HEK293 (cell line): ENCODE measurements around the gene CLASP2.
A peak's percentile ranks its signal among the peaks of the same experiment; 100 is the strongest.

Source experiments
- CTCF ChIA-PET: fragments of 350-600 bp; formaldehyde crosslinking; extraction: SDS; loops from one replicate; lab custom pipeline; 2021; ENCODE audit warnings: antibody characterized with exemption; lab: Yijun Ruan, JAX
- POLR2A ChIA-PET: fragments of 300-600 bp; formaldehyde crosslinking; extraction: SDS; loops from one replicate; lab custom pipeline; 2020; ENCODE audit warnings: antibody characterized with exemption, inconsistent platforms; lab: Yijun Ruan, JAX
- H3K27ac ChIP-seq: fragments of 200-500 bp; sonication (Bioruptor generic); 2 replicates; pipeline ENCODE4 v1.5.1; 2014; ENCODE audit warnings: low read depth, low read length, control low read depth, inconsistent platforms; ENCODE audit errors: extremely low read depth
- H3K36me3 ChIP-seq, 2 experiments: fragments of 200-500 bp in 1 of 2; sonication (Bioruptor generic) in 1 of 2; 1 replicate in 1 of 2; 2 replicates in 1 of 2; pipeline ENCODE4 v1.5.1; 2014 to 2017; ENCODE audit warnings: inconsistent platforms in 2 of 2, low read length in 2 of 2; ENCODE audit not compliant: control insufficient read depth in 2 of 2, insufficient read depth in 1 of 2
- H3K4me1 ChIP-seq: fragments of 200-500 bp; sonication (Bioruptor generic); 2 replicates; pipeline ENCODE4 v1.5.1; 2014; ENCODE audit warnings: mild to moderate bottlenecking, low read length, inconsistent platforms; ENCODE audit not compliant: control insufficient read depth, insufficient read depth
- H3K4me3 ChIP-seq: 2 replicates; pipeline ENCODE4 v1.5.1; 2011; ENCODE audit warnings: low read depth, mild to moderate bottlenecking, control low read depth, low read length, moderate library complexity
- H3K9me3 ChIP-seq: fragments of 200-500 bp; sonication (Bioruptor generic); 2 replicates; pipeline ENCODE4 v1.5.1; 2014; ENCODE audit warnings: low read depth, low read length, inconsistent platforms; ENCODE audit not compliant: control insufficient read depth, insufficient read depth
- BCL11A ChIP-seq: fragments of 450-650 bp; formaldehyde crosslinking; IDR thresholded peaks from 2 replicates; pipeline ENCODE4 v1.5.1; 2016; ENCODE audit warnings: low read depth, missing biosample characterization, missing genetic modification characterization
- GFI1B ChIP-seq: fragments of 450-650 bp; formaldehyde crosslinking; IDR thresholded peaks from 2 replicates; pipeline ENCODE4 v1.5.1; 2016; ENCODE audit warnings: missing biosample characterization, missing genetic modification characterization
- HOXC10 ChIP-seq: sonication (generic); formaldehyde crosslinking; IDR thresholded peaks from 2 replicates; pipeline ENCODE4 v1.8.1; 2023; ENCODE audit warnings: mild to moderate bottlenecking, missing genetic modification reagents
- MEIS1 ChIP-seq: sonication (generic); formaldehyde crosslinking; IDR thresholded peaks from 2 replicates; pipeline ENCODE4 v1.8.1; 2022; ENCODE audit warnings: missing genetic modification reagents, mild to moderate bottlenecking, borderline replicate concordance
- REPIN1 ChIP-seq: fragments of 450-650 bp; formaldehyde crosslinking; IDR thresholded peaks from 2 replicates; pipeline ENCODE4 v1.5.1; 2017; ENCODE audit warnings: missing biosample characterization, missing genetic modification characterization, low read depth
- SCRT1 ChIP-seq: fragments of 450-650 bp; formaldehyde crosslinking; IDR thresholded peaks from 2 replicates; pipeline ENCODE4 v1.5.1; 2016; ENCODE audit warnings: missing biosample characterization, missing genetic modification characterization, borderline replicate concordance
- SP2 ChIP-seq: fragments of 450-650 bp; formaldehyde crosslinking; IDR thresholded peaks from 2 replicates; pipeline ENCODE4 v1.5.1; 2016; ENCODE audit warnings: missing biosample characterization, missing genetic modification characterization
- ZFHX2 ChIP-seq: fragments of 450-650 bp; formaldehyde crosslinking; conservative IDR thresholded peaks from 2 replicates; pipeline ENCODE4 v1.5.1; 2016; ENCODE audit warnings: missing biosample characterization, missing genetic modification characterization
- ZFP69B ChIP-seq: fragments of 450-650 bp; formaldehyde crosslinking; IDR thresholded peaks from 2 replicates; pipeline ENCODE4 v1.5.1; 2016; ENCODE audit warnings: missing biosample characterization, missing genetic modification characterization
- ZNF138 ChIP-seq: fragments of 450-650 bp; formaldehyde crosslinking; IDR thresholded peaks from 2 replicates; pipeline ENCODE4 v1.5.1; 2016; ENCODE audit warnings: missing biosample characterization, missing genetic modification characterization, borderline replicate concordance
- ZNF16 ChIP-seq: fragments of 450-650 bp; formaldehyde crosslinking; IDR thresholded peaks from 2 replicates; pipeline ENCODE4 v1.5.1; 2016; ENCODE audit warnings: low read depth, missing biosample characterization, missing genetic modification characterization
- ZNF354C ChIP-seq: fragments of 450-650 bp; formaldehyde crosslinking; IDR thresholded peaks from 2 replicates; pipeline ENCODE4 v1.5.1; 2016; ENCODE audit warnings: missing biosample characterization, missing genetic modification characterization, low read depth, borderline replicate concordance
- ZNF366 ChIP-seq: fragments of 450-650 bp; formaldehyde crosslinking; conservative IDR thresholded peaks from 2 replicates; pipeline ENCODE4 v1.5.1; 2016; ENCODE audit warnings: missing biosample characterization, missing genetic modification characterization
- ZNF510 ChIP-seq: fragments of 450-650 bp; formaldehyde crosslinking; IDR thresholded peaks from 2 replicates; pipeline ENCODE4 v1.5.1; 2018; ENCODE audit warnings: mild to moderate bottlenecking, missing genetic modification characterization, missing biosample characterization; ENCODE audit not compliant: insufficient replicate concordance
- ZNF548 ChIP-seq: fragments of 450-650 bp; formaldehyde crosslinking; IDR thresholded peaks from 2 replicates; pipeline ENCODE4 v1.5.1; 2016; ENCODE audit warnings: missing biosample characterization, missing genetic modification characterization
- ZNF555 ChIP-seq: fragments of 450-650 bp; formaldehyde crosslinking; conservative IDR thresholded peaks from 2 replicates; pipeline ENCODE4 v1.5.1; 2017; ENCODE audit warnings: missing biosample characterization, mild to moderate bottlenecking, missing genetic modification characterization, inconsistent platforms
- ZNF571 ChIP-seq: fragments of 450-650 bp; formaldehyde crosslinking; IDR thresholded peaks from 2 replicates; pipeline ENCODE4 v1.5.0; 2017; ENCODE audit warnings: missing biosample characterization, missing genetic modification characterization
- ZNF585B ChIP-seq: fragments of 450-650 bp; formaldehyde crosslinking; IDR thresholded peaks from 2 replicates; pipeline ENCODE4 v1.5.1; 2016; ENCODE audit warnings: missing biosample characterization, missing genetic modification characterization
- ZNF654 ChIP-seq: fragments of 450-650 bp; formaldehyde crosslinking; IDR thresholded peaks from 2 replicates; pipeline ENCODE4 v1.5.1; 2016; ENCODE audit warnings: low read depth, missing biosample characterization, missing genetic modification characterization
- ZNF792 ChIP-seq: fragments of 450-650 bp; formaldehyde crosslinking; IDR thresholded peaks from 2 replicates; pipeline ENCODE4 v1.5.1; 2016; ENCODE audit warnings: missing biosample characterization, missing genetic modification characterization
- ZNF830 ChIP-seq: fragments of 450-650 bp; IDR thresholded peaks from 2 replicates; pipeline ENCODE4 v1.5.0; 2018; ENCODE audit warnings: missing biosample characterization, missing genetic modification characterization, low read depth, mild to moderate bottlenecking, moderate library complexity
- TF ChIP-seq, protein P1 (sequence below): fragments of 450-650 bp; formaldehyde crosslinking; IDR thresholded peaks from 2 replicates; pipeline ENCODE4 v1.5.1; 2016; ENCODE audit warnings: missing biosample characterization, missing genetic modification characterization
- TF ChIP-seq, protein P2 (sequence below): fragments of 450-650 bp; formaldehyde crosslinking; IDR thresholded peaks from 2 replicates; pipeline ENCODE4 v1.5.1; 2017; ENCODE audit warnings: missing biosample characterization, mild to moderate bottlenecking, missing genetic modification characterization, moderate library complexity
- TF ChIP-seq, protein P3 (sequence below): fragments of 450-650 bp; formaldehyde crosslinking; IDR thresholded peaks from 2 replicates; pipeline ENCODE4 v1.5.1; 2016; ENCODE audit warnings: missing biosample characterization, missing genetic modification characterization
- TF ChIP-seq, protein P4 (sequence below): fragments of 450-650 bp; formaldehyde crosslinking; IDR thresholded peaks from 2 replicates; pipeline ENCODE4 v1.5.1; 2017; ENCODE audit warnings: missing biosample characterization, missing genetic modification characterization
- TF ChIP-seq, protein P5 (sequence below): fragments of 450-650 bp; formaldehyde crosslinking; IDR thresholded peaks from 2 replicates; pipeline ENCODE4 v1.5.1; 2016; ENCODE audit warnings: missing biosample characterization, missing genetic modification characterization

CLASP2 gene

DNA sequence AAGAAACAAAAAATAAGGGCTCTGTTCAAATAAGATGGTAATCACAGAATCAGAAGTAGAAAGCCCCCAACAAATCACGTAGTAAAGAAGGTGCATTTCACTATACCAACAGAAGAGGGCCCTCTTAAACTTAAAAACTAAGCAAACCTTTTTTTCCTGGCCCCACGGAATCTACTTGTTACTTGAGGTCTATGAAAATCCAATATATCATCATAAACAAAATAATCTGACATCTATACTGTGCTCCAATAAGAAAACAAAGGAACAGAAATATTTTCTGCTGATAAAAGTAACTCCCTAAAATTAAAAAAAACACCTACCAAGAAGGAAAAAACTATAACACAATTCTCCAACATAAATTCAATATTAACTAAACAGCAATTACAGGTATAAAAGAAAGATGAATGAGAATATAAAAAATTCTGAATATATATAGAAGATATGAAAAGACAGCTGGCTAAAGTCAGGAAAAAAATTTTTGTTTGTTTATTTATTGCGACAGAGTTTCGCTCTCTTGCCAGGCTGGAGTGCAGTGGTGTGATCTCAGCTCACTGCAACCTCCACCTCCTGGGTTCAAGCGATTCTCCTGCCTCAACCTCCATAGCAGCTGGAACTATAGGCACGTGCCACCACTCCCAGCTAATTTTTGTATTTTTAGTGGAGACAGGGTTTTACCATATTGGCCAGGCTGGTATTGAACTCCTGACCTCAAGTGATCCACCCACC is 81.8 kb downstream of the CLASP2 start (continued):
- TF ChIP-seq, protein P1, sequence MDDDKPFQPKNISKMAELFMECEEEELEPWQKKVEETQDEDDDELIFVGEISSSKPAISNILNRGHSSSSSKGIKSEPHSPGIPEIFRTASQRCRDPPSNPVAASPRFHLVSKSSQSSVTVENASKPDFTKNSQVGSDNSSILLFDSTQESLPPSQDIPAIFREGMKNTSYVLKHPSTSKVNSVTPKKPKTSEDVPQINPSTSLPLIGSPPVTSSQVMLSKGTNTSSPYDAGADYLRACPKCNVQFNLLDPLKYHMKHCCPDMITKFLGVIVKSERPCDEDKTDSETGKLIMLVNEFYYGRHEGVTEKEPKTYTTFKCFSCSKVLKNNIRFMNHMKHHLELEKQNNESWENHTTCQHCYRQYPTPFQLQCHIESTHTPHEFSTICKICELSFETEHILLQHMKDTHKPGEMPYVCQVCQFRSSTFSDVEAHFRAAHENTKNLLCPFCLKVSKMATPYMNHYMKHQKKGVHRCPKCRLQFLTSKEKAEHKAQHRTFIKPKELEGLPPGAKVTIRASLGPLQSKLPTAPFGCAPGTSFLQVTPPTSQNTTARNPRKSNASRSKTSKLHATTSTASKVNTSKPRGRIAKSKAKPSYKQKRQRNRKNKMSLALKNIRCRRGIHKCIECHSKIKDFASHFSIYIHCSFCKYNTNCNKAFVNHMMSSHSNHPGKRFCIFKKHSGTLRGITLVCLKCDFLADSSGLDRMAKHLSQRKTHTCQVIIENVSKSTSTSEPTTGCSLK (tag by site-specific recombination), result no peak
- no peak for TF ChIP-seq ZNF830 (tag by site-specific recombination)
- TF ChIP-seq ZNF16 (tag by site-specific recombination), result no peak
- TF ChIP-seq, protein P2, sequence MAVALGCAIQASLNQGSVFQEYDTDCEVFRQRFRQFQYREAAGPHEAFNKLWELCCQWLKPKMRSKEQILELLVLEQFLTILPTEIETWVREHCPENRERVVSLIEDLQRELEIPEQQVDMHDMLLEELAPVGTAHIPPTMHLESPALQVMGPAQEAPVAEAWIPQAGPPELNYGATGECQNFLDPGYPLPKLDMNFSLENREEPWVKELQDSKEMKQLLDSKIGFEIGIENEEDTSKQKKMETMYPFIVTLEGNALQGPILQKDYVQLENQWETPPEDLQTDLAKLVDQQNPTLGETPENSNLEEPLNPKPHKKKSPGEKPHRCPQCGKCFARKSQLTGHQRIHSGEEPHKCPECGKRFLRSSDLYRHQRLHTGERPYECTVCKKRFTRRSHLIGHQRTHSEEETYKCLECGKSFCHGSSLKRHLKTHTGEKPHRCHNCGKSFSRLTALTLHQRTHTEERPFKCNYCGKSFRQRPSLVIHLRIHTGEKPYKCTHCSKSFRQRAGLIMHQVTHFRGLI (tag by site-specific recombination), result no peak
- TF ChIP-seq, protein P3, sequence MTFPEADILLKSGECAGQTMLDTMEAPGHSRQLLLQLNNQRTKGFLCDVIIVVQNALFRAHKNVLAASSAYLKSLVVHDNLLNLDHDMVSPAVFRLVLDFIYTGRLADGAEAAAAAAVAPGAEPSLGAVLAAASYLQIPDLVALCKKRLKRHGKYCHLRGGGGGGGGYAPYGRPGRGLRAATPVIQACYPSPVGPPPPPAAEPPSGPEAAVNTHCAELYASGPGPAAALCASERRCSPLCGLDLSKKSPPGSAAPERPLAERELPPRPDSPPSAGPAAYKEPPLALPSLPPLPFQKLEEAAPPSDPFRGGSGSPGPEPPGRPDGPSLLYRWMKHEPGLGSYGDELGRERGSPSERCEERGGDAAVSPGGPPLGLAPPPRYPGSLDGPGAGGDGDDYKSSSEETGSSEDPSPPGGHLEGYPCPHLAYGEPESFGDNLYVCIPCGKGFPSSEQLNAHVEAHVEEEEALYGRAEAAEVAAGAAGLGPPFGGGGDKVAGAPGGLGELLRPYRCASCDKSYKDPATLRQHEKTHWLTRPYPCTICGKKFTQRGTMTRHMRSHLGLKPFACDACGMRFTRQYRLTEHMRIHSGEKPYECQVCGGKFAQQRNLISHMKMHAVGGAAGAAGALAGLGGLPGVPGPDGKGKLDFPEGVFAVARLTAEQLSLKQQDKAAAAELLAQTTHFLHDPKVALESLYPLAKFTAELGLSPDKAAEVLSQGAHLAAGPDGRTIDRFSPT, result no peak
- TF ChIP-seq SP2 (tag by site-specific recombination), result no peak
- no peak for TF ChIP-seq ZNF585B
- peak; percentile 28; the same call in 1 of the 2 replicates for TF ChIP-seq ZNF366 (tag by site-specific recombination)
- peak; percentile 71 for TF ChIP-seq ZNF654 (tag by site-specific recombination)
- no peak for TF ChIP-seq ZNF510 (tag by site-specific recombination)
- TF ChIP-seq BCL11A (tag by site-specific recombination), result no peak
- no peak for TF ChIP-seq ZNF792
- TF ChIP-seq ZFP69B, result 0 out of 2 replicates have a peak, but pooled peaks have one; percentile 26
- TF ChIP-seq SCRT1 (tag by site-specific recombination), result peak; percentile 46; the same call in 1 of the 2 replicates
- TF ChIP-seq, protein P4, sequence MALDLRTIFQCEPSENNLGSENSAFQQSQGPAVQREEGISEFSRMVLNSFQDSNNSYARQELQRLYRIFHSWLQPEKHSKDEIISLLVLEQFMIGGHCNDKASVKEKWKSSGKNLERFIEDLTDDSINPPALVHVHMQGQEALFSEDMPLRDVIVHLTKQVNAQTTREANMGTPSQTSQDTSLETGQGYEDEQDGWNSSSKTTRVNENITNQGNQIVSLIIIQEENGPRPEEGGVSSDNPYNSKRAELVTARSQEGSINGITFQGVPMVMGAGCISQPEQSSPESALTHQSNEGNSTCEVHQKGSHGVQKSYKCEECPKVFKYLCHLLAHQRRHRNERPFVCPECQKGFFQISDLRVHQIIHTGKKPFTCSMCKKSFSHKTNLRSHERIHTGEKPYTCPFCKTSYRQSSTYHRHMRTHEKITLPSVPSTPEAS, result no peak
- no peak for TF ChIP-seq ZNF138 (tag by site-specific recombination)
- TF ChIP-seq ZNF555, result no peak
- TF ChIP-seq ZNF571 (tag by site-specific recombination), result no peak
- no peak for TF ChIP-seq REPIN1
- TF ChIP-seq ZNF354C (tag by site-specific recombination), result no peak

DNA sequence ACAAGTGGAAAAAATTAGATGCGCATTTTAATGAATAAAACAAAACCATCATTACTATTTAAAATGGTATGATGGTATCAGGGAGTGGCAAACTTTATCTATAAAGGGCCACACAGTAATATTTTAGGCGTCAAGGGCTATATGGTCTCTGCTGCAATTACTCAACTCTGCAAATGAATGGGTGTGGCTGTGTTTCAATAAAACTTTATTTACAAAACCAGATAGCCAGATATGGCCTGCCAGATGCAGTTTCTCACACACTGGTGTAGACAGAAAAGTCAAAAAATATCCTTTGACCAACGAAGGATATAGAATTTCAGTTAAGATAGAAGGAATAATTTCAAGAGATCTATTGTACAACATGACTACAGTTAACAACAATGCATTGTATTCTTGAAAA is 83.8 kb downstream of the CLASP2 start:
- CTCF ChIA-PET, result interaction anchor here (1.7 kb wide), 2 partner anchors 142 to 152 kb away, joined by 7 to 10 read pairs; no protein-coding TSS in a partner anchor
- H3K36me3 ChIP-seq, result peaks cover 5% of the 10 kb centered on the region in 2 experiments; a peak in 2 of 3 replicates
- POLR2A ChIA-PET, result no interaction called here
- no peak overlapping the region for H3K27ac ChIP-seq
- H3K4me1 ChIP-seq, result no peaks in the 10 kb centered on the region
- no peak overlapping the region for H3K4me3 ChIP-seq
- H3K9me3 ChIP-seq, result no peaks in the 10 kb centered on the region
- TF ChIP-seq, protein P5, sequence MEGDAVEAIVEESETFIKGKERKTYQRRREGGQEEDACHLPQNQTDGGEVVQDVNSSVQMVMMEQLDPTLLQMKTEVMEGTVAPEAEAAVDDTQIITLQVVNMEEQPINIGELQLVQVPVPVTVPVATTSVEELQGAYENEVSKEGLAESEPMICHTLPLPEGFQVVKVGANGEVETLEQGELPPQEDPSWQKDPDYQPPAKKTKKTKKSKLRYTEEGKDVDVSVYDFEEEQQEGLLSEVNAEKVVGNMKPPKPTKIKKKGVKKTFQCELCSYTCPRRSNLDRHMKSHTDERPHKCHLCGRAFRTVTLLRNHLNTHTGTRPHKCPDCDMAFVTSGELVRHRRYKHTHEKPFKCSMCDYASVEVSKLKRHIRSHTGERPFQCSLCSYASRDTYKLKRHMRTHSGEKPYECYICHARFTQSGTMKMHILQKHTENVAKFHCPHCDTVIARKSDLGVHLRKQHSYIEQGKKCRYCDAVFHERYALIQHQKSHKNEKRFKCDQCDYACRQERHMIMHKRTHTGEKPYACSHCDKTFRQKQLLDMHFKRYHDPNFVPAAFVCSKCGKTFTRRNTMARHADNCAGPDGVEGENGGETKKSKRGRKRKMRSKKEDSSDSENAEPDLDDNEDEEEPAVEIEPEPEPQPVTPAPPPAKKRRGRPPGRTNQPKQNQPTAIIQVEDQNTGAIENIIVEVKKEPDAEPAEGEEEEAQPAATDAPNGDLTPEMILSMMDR (tag by site-specific recombination), result no peak
- no peak for TF ChIP-seq GFI1B (tag by site-specific recombination)
- TF ChIP-seq ZFHX2, result no peak
- no peak for TF ChIP-seq ZNF548 (tag by site-specific recombination)
- TF ChIP-seq HOXC10 (CRISPR knock-in tag), result no peak
- no peak for TF ChIP-seq MEIS1
- TF ChIP-seq, protein P3, result no peak
